ENCODE results near the gene ZMIZ1.

Gene ZMIZ1

GRCh38 chr10:79105150-79105739, 36.5 kb downstream of the ZMIZ1 start:
- H3K4me1 ChIP-seq (ENCODE audit: insufficient read depth, insufficient read length) = peaks cover 41% of the 10 kb centered on the region
- TF ChIP-seq ZNF274 (IDR thresholded peaks at IDR 0.05; ENCODE audit: low read depth, low read length) = no peak
- TF ChIP-seq YY1 (IDR thresholded peaks at IDR 0.05; ENCODE audit: insufficient read depth, insufficient read length) = no peak
- TF ChIP-seq SUZ12 (IDR thresholded peaks at IDR 0.05; ENCODE audit: extremely low read depth, insufficient read depth, insufficient read length) = no peak
- H3K36me3 ChIP-seq (ENCODE audit: insufficient read depth, insufficient read length, low read length) = peaks cover 13% of the 10 kb centered on the region
- no peaks in the 10 kb centered on the region for H3K27me3 ChIP-seq (ENCODE audit: insufficient read depth, insufficient read length)
- no peak overlapping the region for H3K4me3 ChIP-seq (ENCODE audit: insufficient read length, low read depth)
- no peak for DNase-seq (ENCODE audit: low read depth, low spot score)
- H3K9me3 ChIP-seq (ENCODE audit: insufficient read depth, low read length) = no peaks in the 10 kb centered on the region
- no peak overlapping the region for H3K9ac ChIP-seq (ENCODE audit: insufficient read length, low read depth)

GRCh38 chr10:79105818-79106217, 37.1 kb downstream of the ZMIZ1 start:
- TF ChIP-seq YY1 (IDR thresholded peaks at IDR 0.05; ENCODE audit: insufficient read depth, insufficient read length) (no peak), SUZ12 (IDR thresholded peaks at IDR 0.05; ENCODE audit: extremely low read depth, insufficient read depth, insufficient read length) (no peak), ZNF274 (IDR thresholded peaks at IDR 0.05; ENCODE audit: low read depth, low read length) (no peak)
- H3K27me3 ChIP-seq (ENCODE audit: insufficient read depth, insufficient read length) = no peaks in the 10 kb centered on the region
- peaks cover 19% of the 10 kb centered on the region for H3K36me3 ChIP-seq (ENCODE audit: insufficient read depth, insufficient read length, low read length)
- H3K9ac ChIP-seq (ENCODE audit: insufficient read length, low read depth) = no peak overlapping the region
- peaks cover 41% of the 10 kb centered on the region for H3K4me1 ChIP-seq (ENCODE audit: insufficient read depth, insufficient read length)
- no peak for DNase-seq (ENCODE audit: low read depth, low spot score)
- H3K9me3 ChIP-seq (ENCODE audit: insufficient read depth, low read length) = no peaks in the 10 kb centered on the region
- no peak overlapping the region for H3K4me3 ChIP-seq (ENCODE audit: insufficient read length, low read depth)

- Histone ChIP-seq H3K4me1 (ENCODE audit: insufficient read depth, insufficient read length) (peaks cover 39% of the 10 kb centered on the region), H3K27me3 (ENCODE audit: insufficient read depth, insufficient read length) (no peaks in the 10 kb centered on the region), H3K4me3 (ENCODE audit: insufficient read length, low read depth) (no peak overlapping the region), H3K9ac (ENCODE audit: insufficient read length, low read depth) (no peak overlapping the region), H3K9me3 (ENCODE audit: insufficient read depth, low read length) (no peaks in the 10 kb centered on the region), H3K36me3 (ENCODE audit: insufficient read depth, insufficient read length, low read length) (peaks cover 26% of the 10 kb centered on the region)
- no peak for TF ChIP-seq ZNF274 (IDR thresholded peaks at IDR 0.05; ENCODE audit: low read depth, low read length)
- no peak for TF ChIP-seq SUZ12 (IDR thresholded peaks at IDR 0.05; ENCODE audit: extremely low read depth, insufficient read depth, insufficient read length)
- TF ChIP-seq YY1 (IDR thresholded peaks at IDR 0.05; ENCODE audit: insufficient read depth, insufficient read length) = no peak
- no peak for DNase-seq (ENCODE audit: low read depth, low spot score)
Observed at GRCh38 chr10:79106256-79107050, 37.7 kb downstream of the ZMIZ1 start.

- no peak overlapping the region for H3K9ac ChIP-seq (ENCODE audit: insufficient read length, low read depth)
- TF ChIP-seq ZNF274 (IDR thresholded peaks at IDR 0.05; ENCODE audit: low read depth, low read length) = no peak
- no peak for TF ChIP-seq SUZ12 (IDR thresholded peaks at IDR 0.05; ENCODE audit: extremely low read depth, insufficient read depth, insufficient read length)
- TF ChIP-seq YY1 (IDR thresholded peaks at IDR 0.05; ENCODE audit: insufficient read depth, insufficient read length) = no peak
- no peaks in the 10 kb centered on the region for H3K9me3 ChIP-seq (ENCODE audit: insufficient read depth, low read length)
- peaks cover 36% of the 10 kb centered on the region for H3K36me3 ChIP-seq (ENCODE audit: insufficient read depth, insufficient read length, low read length)
- no peak overlapping the region for H3K4me3 ChIP-seq (ENCODE audit: insufficient read length, low read depth)
- H3K4me1 ChIP-seq (ENCODE audit: insufficient read depth, insufficient read length) = peaks cover 35% of the 10 kb centered on the region
- DNase-seq (ENCODE audit: low read depth, low spot score) = no peak
- no peaks in the 10 kb centered on the region for H3K27me3 ChIP-seq (ENCODE audit: insufficient read depth, insufficient read length)
Observed at GRCh38 chr10:79107736-79108264, 39.0 kb downstream of the ZMIZ1 start.

GRCh38 chr10:79108728-79109127, 40.0 kb downstream of the ZMIZ1 start:
- TF ChIP-seq YY1 (IDR thresholded peaks at IDR 0.05; ENCODE audit: insufficient read depth, insufficient read length) (no peak), ZNF274 (IDR thresholded peaks at IDR 0.05; ENCODE audit: low read depth, low read length) (no peak), SUZ12 (IDR thresholded peaks at IDR 0.05; ENCODE audit: extremely low read depth, insufficient read depth, insufficient read length) (no peak)
- no peak for DNase-seq (ENCODE audit: low read depth, low spot score)
- Histone ChIP-seq H3K4me3 (ENCODE audit: insufficient read length, low read depth) (no peak overlapping the region), H3K4me1 (ENCODE audit: insufficient read depth, insufficient read length) (peaks cover 40% of the 10 kb centered on the region), H3K9ac (ENCODE audit: insufficient read length, low read depth) (no peak overlapping the region), H3K36me3 (ENCODE audit: insufficient read depth, insufficient read length, low read length) (peaks cover 36% of the 10 kb centered on the region), H3K9me3 (ENCODE audit: insufficient read depth, low read length) (no peaks in the 10 kb centered on the region), H3K27me3 (ENCODE audit: insufficient read depth, insufficient read length) (no peaks in the 10 kb centered on the region)

GRCh38 chr10:79111427-79111826, 42.7 kb downstream of the ZMIZ1 start:
- no peak for DNase-seq (ENCODE audit: low read depth, low spot score)
- Histone ChIP-seq H3K9ac (ENCODE audit: insufficient read length, low read depth) (no peak overlapping the region), H3K4me1 (ENCODE audit: insufficient read depth, insufficient read length) (peaks cover 44% of the 10 kb centered on the region), H3K36me3 (ENCODE audit: insufficient read depth, insufficient read length, low read length) (peaks cover 49% of the 10 kb centered on the region), H3K27me3 (ENCODE audit: insufficient read depth, insufficient read length) (no peaks in the 10 kb centered on the region), H3K4me3 (ENCODE audit: insufficient read length, low read depth) (no peak overlapping the region), H3K9me3 (ENCODE audit: insufficient read depth, low read length) (no peaks in the 10 kb centered on the region)
- TF ChIP-seq SUZ12 (IDR thresholded peaks at IDR 0.05; ENCODE audit: extremely low read depth, insufficient read depth, insufficient read length) = no peak
- no peak for TF ChIP-seq YY1 (IDR thresholded peaks at IDR 0.05; ENCODE audit: insufficient read depth, insufficient read length)
- TF ChIP-seq ZNF274 (IDR thresholded peaks at IDR 0.05; ENCODE audit: low read depth, low read length) = no peak

Measured in NT2/D1 (cell line).